NCI-H345 (cell line): ENCODE results near the gene SOBP.

Experiments used
- DNase-seq: peaks from one replicate; lab custom pipeline; 2025; lab: John Stamatoyannopoulos, UW

Gene SOBP

GRCh38 chr6:107618672-107619071 is 128.8 kb downstream of the SOBP start:
- no peak for DNase-seq

- DNase-seq, result no peak
These were observed 130.8 kb downstream of the SOBP start for GRCh38 chr6:107620732-107621131.

- DNase-seq, result peak; percentile 67
These were observed 131.5 kb downstream of the SOBP start for GRCh38 chr6:107621229-107621937.

GRCh38 chr6:107622269-107622668 is 132.4 kb downstream of the SOBP start:
- DNase-seq, result no peak

DNA sequence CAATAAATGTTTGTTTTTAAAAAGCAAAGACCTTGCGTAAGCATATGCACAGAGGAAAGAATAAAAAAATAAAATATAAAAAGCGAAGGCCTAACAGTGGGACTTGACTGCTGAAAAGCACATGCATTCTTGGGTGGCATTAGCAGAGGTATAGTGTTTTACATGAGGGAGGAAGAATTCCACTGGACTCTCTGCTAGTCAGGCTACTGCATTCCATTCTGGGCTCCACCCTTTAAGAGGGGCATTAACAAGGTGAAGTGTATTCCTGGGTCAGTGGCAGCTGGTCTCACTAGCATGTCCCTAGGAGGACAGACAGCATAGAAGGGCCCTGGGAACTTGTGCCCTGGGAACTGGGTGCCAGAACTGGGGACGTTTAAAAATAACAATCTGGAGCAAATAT is 134.1 kb downstream of the SOBP start:
- DNase-seq, result no peak

DNA sequence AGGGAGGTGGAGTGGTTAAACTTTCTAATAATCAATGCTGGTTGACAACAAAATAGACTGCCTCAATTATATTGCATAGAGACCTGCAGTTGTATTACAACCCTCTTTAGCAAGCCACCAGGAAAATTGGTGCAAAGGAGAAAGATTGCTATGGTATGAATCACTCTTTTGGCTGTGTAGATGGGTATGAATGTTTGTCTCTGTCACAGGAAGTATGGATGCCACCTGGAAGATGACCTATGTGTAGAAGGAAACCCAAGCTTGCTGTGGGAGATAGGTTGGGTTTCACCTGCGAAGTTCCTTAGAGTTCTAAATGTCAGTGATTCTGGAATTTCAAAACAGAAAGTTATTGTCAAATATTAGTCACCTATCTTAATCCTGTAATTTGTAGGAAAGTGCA is 134.6 kb downstream of the SOBP start:
- DNase-seq, result no peak

DNA sequence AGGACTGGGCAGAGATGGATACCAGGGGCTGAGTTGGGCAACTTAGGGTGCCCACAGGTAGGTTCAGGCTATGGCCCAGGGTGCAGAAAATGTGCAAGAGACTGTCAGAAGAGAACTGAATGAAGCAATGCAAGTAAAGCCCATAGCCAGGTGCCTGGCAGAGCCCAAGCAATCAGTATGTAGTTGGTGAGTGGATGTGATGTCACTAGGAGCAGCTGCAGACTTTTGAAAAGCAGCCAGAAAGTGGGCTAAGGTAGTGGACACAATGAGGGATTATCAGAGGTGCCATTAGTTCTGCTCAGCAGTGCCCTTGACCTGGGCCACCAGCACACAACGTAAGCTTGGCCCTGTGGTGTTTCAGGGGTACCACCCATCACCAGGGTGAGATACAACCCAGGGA is 135.3 kb downstream of the SOBP start:
- DNase-seq, result peak; percentile 37

DNA sequence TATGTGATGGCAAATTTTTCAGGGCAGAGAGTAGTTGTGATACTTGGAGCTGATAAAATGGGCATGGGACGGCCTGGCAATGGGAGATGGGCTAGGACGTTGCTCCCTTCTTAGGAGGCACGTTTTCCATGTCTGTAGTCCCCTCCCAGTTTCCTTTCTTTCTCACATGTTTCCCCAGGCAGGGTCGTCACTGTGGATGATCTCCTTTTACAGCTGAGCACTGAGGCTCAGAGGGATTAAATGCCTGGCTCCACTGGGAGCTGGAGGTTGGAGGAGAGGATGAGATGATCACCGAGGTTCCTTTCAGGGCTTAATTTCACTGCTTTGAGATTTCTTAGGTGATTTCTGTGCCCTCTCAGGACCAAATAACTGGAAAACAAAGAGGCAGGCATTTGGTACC is 136.7 kb downstream of the SOBP start:
- DNase-seq, result no peak

- DNase-seq, result peak; percentile 33
These were observed 138.1 kb downstream of the SOBP start for GRCh38 chr6:107627969-107628368.

- peak; percentile 7 for DNase-seq
These were observed 139.0 kb downstream of the SOBP start for GRCh38 chr6:107628878-107629277.

GRCh38 chr6:107629548-107630129 is 139.7 kb downstream of the SOBP start:
- DNase-seq, result peak; percentile 96

GRCh38 chr6:107630348-107630977 is 140.5 kb downstream of the SOBP start:
- DNase-seq, result no peak

DNA sequence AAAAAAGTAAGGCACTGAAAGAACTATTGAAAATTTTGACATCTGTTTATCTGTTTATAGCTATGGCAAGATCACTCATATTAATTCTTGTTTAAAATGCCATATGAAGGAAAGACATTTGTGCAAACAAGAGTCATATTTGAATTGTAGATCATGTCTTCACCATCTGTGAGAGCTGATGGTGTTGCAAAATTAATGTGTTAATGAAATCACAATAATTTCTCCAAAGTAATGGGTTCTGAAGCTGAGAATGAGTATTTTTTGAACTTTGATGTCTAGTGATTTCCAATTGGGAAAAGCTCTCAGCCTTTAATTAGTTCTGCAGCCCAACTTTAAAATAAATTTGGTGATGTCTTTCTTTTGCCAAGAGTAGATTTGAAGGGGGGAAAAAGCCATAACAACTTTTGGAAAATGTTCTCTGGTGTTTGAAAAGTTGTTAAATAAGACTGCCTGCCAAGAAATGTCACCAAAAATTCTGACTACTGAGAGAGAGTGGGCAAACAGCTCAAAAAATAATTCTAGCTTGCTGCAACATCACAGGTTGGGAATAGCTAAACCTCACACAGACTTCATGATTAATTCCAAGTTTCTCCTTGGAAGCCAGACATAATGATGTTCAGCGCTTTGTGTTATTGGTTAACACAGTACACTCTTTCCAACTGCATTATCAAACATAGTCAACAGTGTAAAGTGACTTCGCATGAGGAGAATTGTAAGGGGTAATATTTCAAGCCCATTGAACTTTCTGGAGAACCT is 142.6 kb downstream of the SOBP start:
- no peak for DNase-seq

DNA sequence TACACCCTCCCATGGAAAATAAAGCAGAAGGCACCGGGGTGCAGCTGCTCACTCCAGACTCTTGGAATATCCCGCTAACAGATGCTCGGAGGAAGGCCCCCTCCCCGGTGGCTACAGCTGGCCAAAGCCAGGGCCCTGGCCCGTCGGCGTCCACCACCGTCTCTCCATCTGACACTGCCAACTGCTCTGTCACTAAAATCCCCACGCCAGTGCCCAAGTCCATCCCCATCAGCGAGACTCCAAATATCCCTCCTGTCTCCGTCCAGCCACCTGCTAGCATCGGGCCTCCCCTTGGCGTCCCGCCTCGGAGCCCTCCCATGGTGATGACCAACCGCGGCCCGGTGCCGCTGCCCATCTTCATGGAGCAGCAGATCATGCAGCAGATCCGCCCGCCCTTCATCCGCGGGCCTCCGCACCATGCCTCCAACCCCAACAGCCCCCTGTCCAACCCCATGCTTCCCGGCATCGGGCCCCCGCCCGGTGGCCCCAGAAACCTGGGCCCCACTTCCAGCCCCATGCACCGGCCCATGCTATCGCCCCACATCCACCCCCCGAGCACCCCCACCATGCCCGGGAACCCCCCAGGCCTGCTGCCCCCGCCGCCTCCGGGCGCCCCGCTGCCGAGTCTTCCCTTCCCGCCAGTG is 143.9 kb downstream of the SOBP start:
- no peak for DNase-seq

- DNase-seq, result no peak
These were observed 144.6 kb downstream of the SOBP start for GRCh38 chr6:107634324-107635056.

DNA sequence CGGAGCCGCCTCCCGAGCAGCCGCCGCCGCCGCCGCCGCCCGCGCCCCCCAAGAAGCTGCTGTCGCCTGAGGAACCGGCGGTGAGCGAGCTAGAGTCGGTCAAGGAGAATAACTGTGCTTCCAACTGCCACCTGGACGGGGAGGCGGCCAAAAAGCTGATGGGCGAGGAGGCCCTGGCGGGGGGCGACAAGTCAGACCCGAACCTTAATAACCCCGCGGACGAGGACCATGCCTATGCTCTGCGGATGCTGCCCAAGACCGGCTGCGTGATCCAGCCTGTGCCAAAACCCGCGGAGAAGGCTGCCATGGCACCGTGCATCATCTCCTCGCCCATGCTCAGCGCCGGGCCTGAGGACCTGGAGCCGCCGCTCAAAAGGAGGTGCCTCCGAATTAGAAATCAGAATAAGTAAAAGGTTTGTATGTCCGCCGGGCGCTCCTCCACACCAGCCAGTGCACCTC is 145.2 kb downstream of the SOBP start:
- DNase-seq, result no peak

- no peak for DNase-seq
These were observed 146.6 kb downstream of the SOBP start for GRCh38 chr6:107636486-107636885.

DNA sequence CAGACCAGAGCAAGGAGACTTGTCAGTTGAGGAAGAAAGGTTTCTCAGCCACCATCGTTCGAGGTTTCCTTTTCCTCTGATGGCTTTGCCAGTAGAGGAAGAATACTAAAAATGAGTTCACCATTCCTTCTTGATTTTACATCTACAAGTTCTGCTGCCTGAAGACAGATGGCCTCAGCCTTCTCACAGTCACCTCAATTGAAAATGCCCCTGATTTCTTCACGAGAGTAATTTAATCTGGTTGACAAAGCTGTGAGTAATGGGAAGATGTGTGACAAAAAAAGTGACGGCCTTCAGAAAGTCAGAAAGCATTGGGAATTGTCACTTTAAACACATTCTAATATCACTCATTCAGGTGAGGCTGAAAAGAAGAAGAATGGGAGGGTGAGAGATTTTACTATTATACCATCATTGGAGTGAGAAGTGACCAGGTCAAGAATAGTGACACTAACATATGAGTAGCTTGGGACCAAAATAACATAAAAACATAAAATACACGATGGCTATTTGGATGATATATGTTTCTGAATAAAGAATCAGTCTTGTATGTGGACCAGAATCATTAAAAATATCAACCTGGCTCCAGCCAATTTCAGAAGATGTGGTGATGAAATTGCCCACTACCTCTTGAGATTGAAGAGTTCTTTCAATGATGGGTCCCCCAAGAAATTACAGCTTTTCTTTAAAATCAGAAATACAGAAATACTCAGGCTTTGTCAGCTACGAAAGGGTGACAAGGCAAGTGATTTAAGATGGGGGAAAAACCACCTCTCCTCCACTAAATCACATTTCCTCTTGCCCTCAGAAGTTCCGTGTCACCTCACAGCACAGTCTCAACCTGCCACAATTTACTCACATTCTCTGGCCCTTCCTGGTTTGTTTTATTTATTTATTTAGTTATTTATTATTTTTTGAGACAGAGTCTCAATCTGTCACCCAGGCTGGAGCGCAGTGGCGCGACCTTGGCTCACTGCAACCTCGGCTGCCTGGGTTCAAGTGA is 147.7 kb downstream of the SOBP start:
- DNase-seq, result no peak

DNA sequence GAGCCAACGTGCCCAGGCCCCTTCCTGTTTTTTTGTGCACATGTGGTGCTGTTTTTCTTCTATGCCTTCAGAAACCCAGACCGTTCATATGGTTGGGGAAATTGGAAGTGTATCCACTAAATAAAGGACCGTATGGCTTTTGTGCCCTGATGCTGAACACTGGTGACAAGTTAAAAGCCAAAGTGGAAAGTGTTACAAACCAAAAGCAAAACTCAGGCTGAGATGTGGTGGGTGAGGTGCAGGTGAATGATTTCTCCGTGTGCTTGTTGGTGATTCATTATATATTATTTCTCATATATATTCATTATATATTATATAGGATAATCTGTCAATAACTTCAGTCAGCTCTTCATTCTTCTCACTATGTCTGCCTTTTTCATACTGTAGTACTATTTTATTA is 148.6 kb downstream of the SOBP start:
- no peak for DNase-seq

DNA sequence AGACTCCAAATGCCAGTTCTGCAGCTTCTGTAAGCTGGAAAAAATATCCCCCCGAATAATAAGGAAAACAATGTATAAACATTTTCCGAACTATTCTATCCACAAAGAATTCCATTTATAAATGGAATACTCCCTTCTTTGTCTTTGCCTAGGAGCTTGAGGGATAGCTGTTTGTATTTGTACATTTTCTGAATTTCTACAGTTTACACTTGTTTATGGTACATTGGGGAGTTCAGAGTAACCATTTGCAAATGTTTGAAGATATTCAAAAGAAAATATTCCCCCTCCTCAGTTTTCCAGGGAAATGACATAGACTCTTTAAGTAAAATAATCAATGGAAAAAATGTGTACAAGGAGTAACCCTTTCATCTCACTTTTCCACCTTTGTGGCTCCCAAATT is 149.6 kb downstream of the SOBP start:
- DNase-seq, result no peak
